Prostate gland (tissue), 1 donor: ENCODE results near the gene KITLG.

Experiments
- POLR2A ChIP-seq: fragments of 450-650 bp; IDR thresholded peaks from one replicate; pipeline ENCODE4 v1.6.1; 2016; ENCODE audit warnings: antibody characterized with exemption, mild to moderate bottlenecking
- POLR2AphosphoS5 ChIP-seq: sonication (generic); formaldehyde crosslinking; IDR thresholded peaks from one replicate; pipeline ENCODE4 v1.6.1; 2017; ENCODE audit warnings: antibody characterized with exemption

- TF ChIP-seq POLR2AphosphoS5 (no peak), POLR2A (no peak)
Observed at GRCh38 chr12:88444481-88444880, 135.8 kb downstream of the KITLG start.
